Kidney epithelial cell (primary cell): ENCODE measurements around the gene LCN10. TPM values are rescaled to one million over a fixed set of nuclear protein-coding genes. Genes with fewer than 3 reads are reported as not detected.

Experiments
- DNase-seq: peaks from one replicate; pipeline ENCODE4 v3.0.0-alpha.2; 2010; ENCODE audit warnings: low read depth
- H3K27me3 ChIP-seq: 2 replicates; pipeline ENCODE4 v1.6.0; 2011; ENCODE audit warnings: low read length; ENCODE audit not compliant: control insufficient read depth, insufficient read depth
- H3K36me3 ChIP-seq: 2 replicates; pipeline ENCODE4 v1.5.1; 2011; ENCODE audit warnings: low read length; ENCODE audit not compliant: control insufficient read depth, insufficient read depth
- H3K4me3 ChIP-seq: 2 replicates; pipeline ENCODE4 v1.5.1; 2011; ENCODE audit warnings: low read depth, mild to moderate bottlenecking, control low read depth, low read length
- CTCF ChIP-seq: IDR thresholded peaks from 2 replicates; pipeline ENCODE4 v1.5.1; 2011; ENCODE audit warnings: mild to moderate bottlenecking, moderate library complexity, low read length, control low read depth, inconsistent platforms; ENCODE audit not compliant: insufficient read depth, poor library complexity, severe bottlenecking
- total RNA-seq: library from RNA; depleted of rRNA; stranded (reverse); fragments of >200 nt; gene quantifications from 2 replicates; pipeline ENCODE4 v1.2.3, GENCODE V29; 2015

Gene LCN10
- total RNA-seq, 1 donor from 2014 or later = not detected

- no peak for DNase-seq
- TF ChIP-seq CTCF = no peak
- Histone ChIP-seq H3K4me3 (no peak overlapping the region), H3K36me3 (no peaks in the 10 kb centered on the region), H3K27me3 (peaks cover 33% of the 10 kb centered on the region)
Observed at GRCh38 chr9:136747161-136748060, 4.7 kb upstream of the LCN10 start.

- Histone ChIP-seq H3K36me3 (no peaks in the 10 kb centered on the region), H3K27me3 (peaks cover 38% of the 10 kb centered on the region), H3K4me3 (no peak overlapping the region)
- no peak for TF ChIP-seq CTCF
- DNase-seq = no peak
Observed at GRCh38 chr9:136746621-136747020, 3.9 kb upstream of the LCN10 start.

- no peak for TF ChIP-seq CTCF
- H3K27me3 ChIP-seq = peaks cover 43% of the 10 kb centered on the region
- no peaks in the 10 kb centered on the region for H3K36me3 ChIP-seq
- H3K4me3 ChIP-seq = no peak overlapping the region
- DNase-seq = no peak
Observed at GRCh38 chr9:136746155-136746490, 3.4 kb upstream of the LCN10 start.

- TF ChIP-seq CTCF = no peak
- H3K27me3 ChIP-seq = peaks cover 49% of the 10 kb centered on the region
- no peak for DNase-seq
- H3K4me3 ChIP-seq = no peak overlapping the region
- H3K36me3 ChIP-seq = no peaks in the 10 kb centered on the region
Observed at GRCh38 chr9:136745389-136746154, 2.8 kb upstream of the LCN10 start.

GRCh38 chr9:136744773-136745172 lies 2.0 kb upstream of the LCN10 start:
- H3K4me3 ChIP-seq = no peak overlapping the region
- no peak for TF ChIP-seq CTCF
- H3K36me3 ChIP-seq = no peaks in the 10 kb centered on the region
- no peak for DNase-seq
- peaks cover 57% of the 10 kb centered on the region for H3K27me3 ChIP-seq
